GM19468 (cell line): Measurements from ENCODE around the gene MSANTD3.
"Not testable (repeated sequence)": the region's sequence is repeated elsewhere in the genome, so short reads cannot be mapped to it uniquely, and the experiment has no call there.

Source experiments
- ATAC-seq: cut with Tn5 transposase; IDR thresholded peaks from one replicate; pipeline ENCODE4 v1.9.1; 2021; ENCODE audit warnings: mild to moderate bottlenecking, moderate library complexity, moderate number of reproducible peaks; ENCODE audit not compliant: unreplicated experiment; ENCODE audit errors: extremely low read depth

MSANTD3 gene

GRCh38 chr9:100427366-100428263, 672 bp downstream of the MSANTD3 start:
- ATAC-seq, result peak; percentile 6

- ATAC-seq, result no peak
Observed at GRCh38 chr9:100428871-100429654, 2.1 kb downstream of the MSANTD3 start.

GRCh38 chr9:100430286-100430940, 3.5 kb downstream of the MSANTD3 start:
- ATAC-seq, result no peak

- no peak for ATAC-seq
Observed at GRCh38 chr9:100431886-100432285, 4.9 kb downstream of the MSANTD3 start.

GRCh38 chr9:100432736-100433135, 5.8 kb downstream of the MSANTD3 start:
- ATAC-seq, result no peak

GRCh38 chr9:100436571-100436970, 9.6 kb downstream of the MSANTD3 start:
- no peak for ATAC-seq

GRCh38 chr9:100437860-100438805, 11.2 kb downstream of the MSANTD3 start:
- ATAC-seq, result no peak

- no peak for ATAC-seq
Observed at GRCh38 chr9:100440071-100440470, 13.1 kb downstream of the MSANTD3 start.

GRCh38 chr9:100440487-100440886, 13.5 kb downstream of the MSANTD3 start:
- not testable (repeated sequence) for ATAC-seq

- ATAC-seq, result no peak
Observed at GRCh38 chr9:100441911-100442361, 15.0 kb downstream of the MSANTD3 start.

- no peak for ATAC-seq
Observed at GRCh38 chr9:100443781-100444768, 17.1 kb downstream of the MSANTD3 start.

GRCh38 chr9:100445161-100445902, 18.4 kb downstream of the MSANTD3 start:
- ATAC-seq, result no peak

GRCh38 chr9:100445903-100446549, 19.1 kb downstream of the MSANTD3 start:
- no peak for ATAC-seq

GRCh38 chr9:100447041-100447440, 20.1 kb downstream of the MSANTD3 start:
- ATAC-seq, result no peak

- ATAC-seq, result no peak
Observed at GRCh38 chr9:100448266-100448665, 21.3 kb downstream of the MSANTD3 start.

- ATAC-seq, result peak; percentile 54
Observed at GRCh38 chr9:100449420-100449819, 22.5 kb downstream of the MSANTD3 start.

GRCh38 chr9:100452894-100453293, 26.0 kb downstream of the MSANTD3 start:
- ATAC-seq, result no peak
